Measurements from ENCODE around the gene UROS.

Gene UROS

GRCh38 chr10:125785791-125786190, 37.3 kb downstream of the UROS start:
- DNase-seq: no peak

DNA sequence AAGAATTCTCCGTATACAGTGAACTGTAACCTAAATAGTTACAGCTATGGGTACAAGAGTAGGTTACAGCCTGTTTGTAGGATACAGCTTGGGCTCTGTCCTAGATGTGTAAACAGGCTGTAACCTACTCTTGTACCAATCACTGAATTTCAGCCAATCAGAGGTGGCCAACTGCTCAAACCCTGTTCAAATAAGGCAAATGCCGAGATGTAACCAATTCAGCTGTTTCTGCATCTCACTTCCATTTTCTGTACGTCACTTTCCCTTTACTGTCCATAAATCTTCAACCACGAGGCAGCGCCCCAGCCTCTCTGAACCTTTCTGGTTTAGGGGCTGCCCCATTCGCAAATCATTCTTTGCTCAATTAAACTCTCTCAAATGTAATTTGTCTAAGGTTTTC, 39.1 kb downstream of the UROS start:
- DNase-seq: no peak

GRCh38 chr10:125783408-125783807, 39.6 kb downstream of the UROS start:
- no peak for DNase-seq

GRCh38 chr10:125782616-125783015, 40.4 kb downstream of the UROS start:
- DNase-seq: no peak

- no peak for DNase-seq
These were observed 41.0 kb downstream of the UROS start for GRCh38 chr10:125782054-125782453.

- DNase-seq: no peak
These were observed 41.7 kb downstream of the UROS start for GRCh38 chr10:125781374-125781773.

DNA sequence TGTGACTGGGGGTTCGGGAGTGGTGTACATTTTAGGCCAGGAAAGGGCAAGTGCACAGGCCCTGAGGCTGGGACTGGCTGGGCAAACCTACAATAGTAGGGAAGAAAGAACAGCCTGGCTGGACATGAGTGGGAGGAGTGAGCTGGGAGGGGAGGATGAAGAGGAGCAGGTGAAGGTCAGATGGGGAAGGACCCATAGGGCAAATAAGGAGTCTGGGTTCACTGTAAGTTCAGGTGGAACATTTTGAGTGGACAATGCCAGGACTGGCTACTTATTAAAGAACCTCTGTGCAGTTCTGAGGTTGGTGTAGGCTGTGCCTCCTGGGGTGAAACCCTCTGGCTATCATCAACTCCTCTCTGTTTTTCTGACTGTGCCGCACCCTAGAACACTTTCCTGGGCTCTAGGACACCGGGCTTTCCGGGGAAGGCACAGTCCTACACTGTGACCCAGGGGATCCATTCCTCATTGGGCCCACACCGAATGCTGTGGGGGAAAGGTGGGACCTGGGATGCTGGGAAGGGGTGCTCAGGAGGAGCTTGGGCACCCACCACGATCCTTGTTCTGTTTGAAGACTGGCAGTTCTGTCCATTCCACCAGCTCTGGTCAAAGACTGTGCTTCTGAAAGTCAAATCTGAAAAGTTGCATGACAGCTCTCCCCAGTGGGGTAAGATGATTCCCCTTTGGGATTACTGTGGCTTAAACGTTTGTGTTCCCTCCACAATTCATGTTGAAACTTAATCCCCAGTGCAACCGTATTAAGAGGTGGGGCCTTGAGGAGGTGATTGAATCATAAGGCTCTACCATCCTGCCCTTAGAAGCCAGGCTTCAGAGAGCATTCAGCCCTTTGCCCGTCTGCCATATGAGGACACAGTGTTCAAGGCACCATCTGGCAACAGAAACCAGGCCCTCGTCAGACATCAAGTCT, 43.4 kb downstream of the UROS start:
- no peak for DNase-seq

- no peak for DNase-seq
These were observed 44.5 kb downstream of the UROS start for GRCh38 chr10:125778556-125778955.

- no peak for DNase-seq
These were observed 45.3 kb downstream of the UROS start for GRCh38 chr10:125777806-125778205.

GRCh38 chr10:125775491-125776106, 47.5 kb downstream of the UROS start, which contains the start of gene MMP21:
MMP21 (minus strand) TSS chr10:125775821; CDS start chr10:125775821, 0 bp downstream.
- no peak for DNase-seq

DNA sequence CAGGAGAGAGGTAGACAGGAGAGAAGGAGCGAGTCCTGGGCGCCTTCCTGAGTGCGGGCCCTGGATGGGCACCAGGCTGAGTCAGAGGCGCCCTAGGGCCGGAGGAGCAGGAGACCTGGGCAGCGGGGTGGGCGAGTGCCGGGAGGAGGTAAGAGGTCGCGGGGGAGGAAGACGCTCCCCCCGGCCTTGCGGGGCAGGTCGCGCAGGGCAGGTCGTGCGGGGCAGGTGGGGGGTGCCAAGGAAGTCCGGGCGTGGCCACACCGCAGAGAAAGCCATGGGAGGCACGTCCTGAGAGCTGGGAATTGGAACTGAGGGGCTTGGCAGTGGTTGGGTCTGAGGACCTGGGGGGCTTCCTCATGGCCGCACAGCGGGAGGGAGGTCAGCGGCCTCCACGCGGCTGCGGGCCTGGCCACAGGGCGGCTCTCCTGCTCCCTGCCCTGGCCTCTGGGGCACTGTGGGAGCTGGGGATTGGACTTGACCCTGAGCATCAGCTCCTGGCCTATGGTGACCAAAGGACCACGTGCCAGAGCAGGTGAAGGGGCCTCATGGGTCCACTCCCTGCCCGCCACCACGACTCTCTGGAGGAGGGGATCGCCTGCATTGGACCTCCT, 48.4 kb downstream of the UROS start:
- no peak for DNase-seq

DNA sequence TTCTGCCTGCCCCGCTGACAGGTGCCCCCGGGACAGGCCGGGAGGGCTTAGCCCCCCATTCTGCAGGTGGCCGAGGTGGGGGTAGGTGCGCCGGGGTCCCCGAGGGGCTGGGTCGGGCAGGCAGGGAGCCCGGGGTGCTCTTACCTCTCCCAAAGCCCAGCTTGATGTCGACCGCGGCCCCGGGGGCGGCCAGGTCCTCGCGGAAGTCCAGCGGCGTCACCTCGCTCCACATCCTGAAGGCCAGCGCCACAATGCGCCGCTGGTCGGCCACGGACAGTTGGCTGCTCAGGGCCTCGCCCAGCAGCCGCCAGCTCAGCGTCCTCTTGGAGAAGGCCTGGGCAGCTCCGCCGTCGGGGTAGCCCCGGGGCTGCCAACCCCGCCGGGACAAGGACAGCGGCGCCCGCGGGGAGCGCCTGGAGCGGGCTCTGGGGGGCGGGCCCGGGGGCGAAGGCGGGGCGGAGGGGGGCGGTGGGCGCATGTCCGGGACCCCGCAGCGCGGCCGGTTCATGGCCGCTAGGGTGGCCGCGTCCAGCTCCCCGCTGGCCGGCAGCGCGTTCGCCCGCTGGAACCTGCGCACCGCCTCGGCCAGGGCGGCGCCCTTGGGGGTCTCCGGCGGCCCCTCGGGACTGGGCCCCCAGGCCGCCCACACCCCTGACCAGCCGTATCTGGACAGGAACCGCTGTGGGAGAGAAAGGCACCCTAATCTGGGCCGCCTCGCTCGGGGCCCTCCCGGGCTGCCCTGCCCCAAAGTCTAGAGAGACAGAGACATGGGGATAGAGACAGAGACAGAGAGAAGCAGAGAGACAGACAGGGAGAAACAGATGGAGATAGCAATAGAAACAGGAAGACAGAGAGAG, 49.1 kb downstream of the UROS start:
- no peak for DNase-seq

DNA sequence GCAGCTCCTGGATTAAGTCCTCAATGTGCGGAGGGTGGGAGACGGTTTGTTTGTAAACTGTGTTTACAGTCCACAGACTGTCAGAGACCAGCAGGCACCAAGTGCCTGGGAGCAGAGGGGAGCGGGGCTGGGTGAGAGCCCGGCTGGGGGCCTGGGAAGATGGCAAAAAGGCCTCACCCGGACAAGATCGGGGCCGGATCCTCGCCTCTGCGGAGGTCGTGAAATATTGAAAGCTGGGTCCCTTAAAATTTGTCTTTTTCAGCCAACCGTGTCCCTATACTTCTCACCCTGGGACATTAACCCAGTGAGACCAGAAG, 50.2 kb downstream of the UROS start:
- DNase-seq: no peak

- no peak for DNase-seq
These were observed 50.8 kb downstream of the UROS start for GRCh38 chr10:125772112-125772863.

- DNase-seq: no peak
These were observed 52.2 kb downstream of the UROS start for GRCh38 chr10:125770844-125771243.

GRCh38 chr10:125769175-125769574, 53.9 kb downstream of the UROS start:
- no peak for DNase-seq

GRCh38 chr10:125768219-125768855, 54.7 kb downstream of the UROS start:
- no peak for DNase-seq

- DNase-seq: no peak
These were observed 56.5 kb downstream of the UROS start for GRCh38 chr10:125766511-125766910.

- DNase-seq: no peak
These were observed 57.2 kb downstream of the UROS start for GRCh38 chr10:125765835-125766234.

DNA sequence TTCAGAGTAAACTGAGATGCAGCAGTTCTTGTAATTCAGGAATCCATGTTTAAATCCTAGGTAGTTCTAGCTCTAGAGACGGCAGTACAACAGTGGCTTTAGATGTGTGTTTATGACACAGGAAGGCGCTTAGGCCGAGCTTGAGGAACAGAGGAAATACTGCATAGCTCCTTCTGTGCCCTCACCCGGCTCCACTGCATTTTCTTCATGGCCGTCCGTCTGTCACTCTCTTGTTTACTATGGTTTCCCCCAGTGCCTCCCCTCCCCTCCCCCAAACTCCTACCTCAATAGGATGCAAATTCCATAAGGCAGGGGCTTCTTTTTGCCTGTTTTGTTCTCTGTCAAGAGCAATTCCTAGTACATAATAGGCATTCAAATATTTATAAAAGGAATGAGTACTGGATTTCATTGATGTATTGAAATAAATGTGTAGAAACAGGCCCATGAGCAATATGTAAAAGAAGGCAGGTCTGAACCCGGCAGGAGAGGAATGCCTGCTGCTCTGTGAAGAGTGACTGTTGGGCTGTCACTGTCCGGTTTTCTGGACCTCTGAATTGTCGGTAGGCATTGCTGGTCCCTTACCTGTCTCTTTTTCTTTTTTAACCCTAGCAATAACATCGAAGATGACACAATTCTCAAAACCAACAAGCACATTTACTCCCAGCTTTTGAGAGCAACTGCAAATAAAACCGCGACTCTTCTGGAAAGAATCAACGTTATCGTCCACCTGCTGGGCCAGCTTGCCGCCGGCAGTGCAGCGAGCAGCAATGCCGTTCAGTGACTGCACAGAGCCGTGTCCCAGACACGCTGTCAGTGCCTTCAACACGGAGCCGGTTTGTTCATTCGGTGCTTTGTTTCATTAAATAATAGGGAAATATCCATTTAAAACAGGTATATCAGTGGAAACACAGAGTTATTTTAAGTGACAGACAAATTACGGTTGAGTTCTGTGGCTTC, 60.1 kb downstream of the UROS start:
- DNase-seq: no peak

- DNase-seq: no peak
These were observed 61.1 kb downstream of the UROS start for GRCh38 chr10:125761961-125762360.
